Adipocyte (in vitro differentiated cells): Measurements from ENCODE around the gene TMCO5A.

Experiments
- DNase-seq: peaks from one replicate; pipeline ENCODE4 v3.0.0-alpha.2; 2015; ENCODE audit warnings: low read depth
- H3K27me3 ChIP-seq: replicated peaks from 2 replicates; pipeline ENCODE4 v1.7.0; 2013; ENCODE audit warnings: mild to moderate bottlenecking, low read length, moderate library complexity; ENCODE audit not compliant: control insufficient read depth, insufficient read depth
- H3K36me3 ChIP-seq: 2 replicates; pipeline ENCODE4 v1.7.0; 2013; ENCODE audit warnings: low read length, mild to moderate bottlenecking, moderate library complexity; ENCODE audit not compliant: control insufficient read depth, insufficient read depth, severe bottlenecking
- H3K4me1 ChIP-seq: 2 replicates; pipeline ENCODE4 v1.7.0; 2013; ENCODE audit warnings: mild to moderate bottlenecking, low read length, moderate library complexity; ENCODE audit not compliant: control insufficient read depth, insufficient read depth
- H3K4me3 ChIP-seq: 2 replicates; pipeline ENCODE4 v1.7.0; 2013; ENCODE audit warnings: mild to moderate bottlenecking, low read length, moderate library complexity
- H3K9ac ChIP-seq: 2 replicates; pipeline ENCODE4 v1.7.0; 2013; ENCODE audit warnings: mild to moderate bottlenecking, low read length, moderate library complexity
- H3K9me3 ChIP-seq: 2 replicates; pipeline ENCODE4 v1.7.0; 2013; ENCODE audit warnings: mild to moderate bottlenecking, low read length, moderate library complexity; ENCODE audit not compliant: control insufficient read depth

The TMCO5A gene

GRCh38 chr15:37973856-37974255 is 39.4 kb downstream of the TMCO5A start:
- H3K27me3 ChIP-seq, result no peaks in the 10 kb centered on the region
- peaks cover 7% of the 10 kb centered on the region for H3K9me3 ChIP-seq
- H3K4me3 ChIP-seq, result no peak overlapping the region
- DNase-seq, result peak; percentile 38
- no peak overlapping the region for H3K9ac ChIP-seq
- H3K36me3 ChIP-seq, result no peaks in the 10 kb centered on the region
- H3K4me1 ChIP-seq, result peaks cover 5% of the 10 kb centered on the region

- H3K36me3 ChIP-seq, result no peaks in the 10 kb centered on the region
- H3K27me3 ChIP-seq, result no peaks in the 10 kb centered on the region
- no peak overlapping the region for H3K4me3 ChIP-seq
- no peak for DNase-seq
- peaks cover 5% of the 10 kb centered on the region for H3K4me1 ChIP-seq
- H3K9ac ChIP-seq, result no peak overlapping the region
- no peaks in the 10 kb centered on the region for H3K9me3 ChIP-seq
Observed at GRCh38 chr15:37978231-37978630, 43.8 kb downstream of the TMCO5A start.

GRCh38 chr15:37979671-37980409 is 45.4 kb downstream of the TMCO5A start:
- no peak overlapping the region for H3K9ac ChIP-seq
- no peaks in the 10 kb centered on the region for H3K27me3 ChIP-seq
- H3K9me3 ChIP-seq, result no peaks in the 10 kb centered on the region
- H3K4me3 ChIP-seq, result no peak overlapping the region
- no peaks in the 10 kb centered on the region for H3K4me1 ChIP-seq
- DNase-seq, result no peak
- H3K36me3 ChIP-seq, result no peaks in the 10 kb centered on the region

- Histone ChIP-seq H3K9me3 (no peaks in the 10 kb centered on the region), H3K9ac (no peak overlapping the region), H3K27me3 (no peaks in the 10 kb centered on the region), H3K4me1 (no peaks in the 10 kb centered on the region), H3K4me3 (no peak overlapping the region), H3K36me3 (no peaks in the 10 kb centered on the region)
- DNase-seq, result no peak
Observed at GRCh38 chr15:37981201-37981600, 46.8 kb downstream of the TMCO5A start.

GRCh38 chr15:37981775-37982174 is 47.3 kb downstream of the TMCO5A start:
- Histone ChIP-seq H3K9ac (no peak overlapping the region), H3K4me3 (no peak overlapping the region), H3K36me3 (no peaks in the 10 kb centered on the region), H3K27me3 (no peaks in the 10 kb centered on the region), H3K9me3 (no peaks in the 10 kb centered on the region), H3K4me1 (no peaks in the 10 kb centered on the region)
- DNase-seq, result peak; percentile 29

DNA sequence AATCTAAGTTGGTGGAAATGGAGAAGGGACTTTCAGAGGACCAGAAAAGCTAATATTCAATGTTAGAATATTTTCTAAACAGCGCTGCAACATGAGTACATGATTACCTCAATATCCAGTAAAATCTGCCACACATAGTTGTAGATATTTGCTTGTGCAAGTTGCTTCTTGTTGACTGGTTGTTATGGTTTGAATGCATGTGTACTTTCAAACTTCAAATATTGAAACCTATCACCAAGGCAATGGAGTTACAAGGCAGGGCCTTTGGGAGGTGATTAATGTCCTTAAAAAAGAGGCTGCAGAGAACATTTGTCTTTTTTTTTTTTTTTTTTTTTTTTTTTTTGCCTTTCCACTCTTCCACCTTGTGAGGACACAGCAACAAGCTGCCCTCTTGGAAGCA is 49.9 kb downstream of the TMCO5A start:
- DNase-seq, result no peak
- Histone ChIP-seq H3K27me3 (no peaks in the 10 kb centered on the region), H3K9ac (no peak overlapping the region)

DNA sequence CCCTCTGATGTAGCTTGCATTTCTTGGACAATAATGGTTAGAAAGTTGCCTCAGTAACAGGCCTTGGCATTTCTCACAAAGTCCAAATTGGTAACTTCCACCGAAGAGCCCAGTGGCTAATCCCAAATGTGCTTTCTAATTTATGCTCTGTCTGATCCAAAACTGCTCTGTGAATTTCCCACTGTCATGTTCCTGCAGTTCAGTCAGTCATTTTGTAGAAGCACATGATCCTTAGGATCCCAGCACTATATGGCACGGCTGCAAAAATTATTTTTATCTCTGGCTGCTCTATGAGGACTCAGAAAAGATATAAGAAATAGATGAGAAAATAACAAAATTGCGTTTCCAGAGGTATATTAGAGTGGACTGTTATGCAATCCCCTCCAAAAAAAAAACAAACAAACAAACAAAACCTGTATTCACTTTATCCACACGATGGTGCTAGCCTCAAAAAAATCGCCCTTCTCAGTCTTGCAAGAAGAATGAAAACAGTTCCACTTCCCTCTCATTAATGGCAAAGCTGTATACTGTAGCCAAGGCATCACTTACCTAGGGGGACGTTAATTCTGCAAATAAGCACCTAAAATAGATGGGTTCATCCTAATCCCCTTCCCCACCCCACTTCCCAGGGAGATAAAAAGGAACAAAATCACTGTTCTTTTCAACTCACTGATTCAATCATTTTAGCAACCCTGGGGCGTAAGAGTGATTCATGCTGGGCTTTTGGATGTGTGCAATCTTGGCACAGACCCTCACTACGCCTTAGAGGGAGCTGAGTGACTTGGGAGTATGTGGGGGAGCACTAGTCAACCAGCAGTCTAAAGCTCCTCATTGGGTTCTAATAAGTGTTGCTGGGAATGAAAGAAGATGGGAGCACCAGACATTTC is 61.3 kb downstream of the TMCO5A start:
- no peaks in the 10 kb centered on the region for H3K36me3 ChIP-seq
- no peaks in the 10 kb centered on the region for H3K9me3 ChIP-seq
- H3K4me3 ChIP-seq, result peak overlapping the region; percentile 63
- peak; percentile 88 for DNase-seq
- H3K27me3 ChIP-seq, result no peaks in the 10 kb centered on the region
- H3K4me1 ChIP-seq, result peaks cover 13% of the 10 kb centered on the region
- peak overlapping the region; percentile 4 for H3K9ac ChIP-seq

More for the DNA sequence above, 49.9 kb downstream of the TMCO5A start:
- no peaks in the 10 kb centered on the region for H3K4me1 ChIP-seq
- H3K9me3 ChIP-seq, result peaks cover 14% of the 10 kb centered on the region
- no peaks in the 10 kb centered on the region for H3K36me3 ChIP-seq
- no peak overlapping the region for H3K4me3 ChIP-seq
